Activated CD4-positive, alpha-beta memory T cell treated with anti-CD3 and anti-CD28 coated beads for 36 hours (primary cell): ENCODE data around the gene TET2. TPM values are rescaled to one million over a fixed set of nuclear protein-coding genes. Genes with fewer than 3 reads are reported as not detected.

Experiments used
- CTCF ChIA-PET: fragments of 350-600 bp; sonication (Branson Sonifier 250); formaldehyde crosslinking; loops from one replicate; lab custom pipeline; 2021; ENCODE audit warnings: antibody characterized with exemption, inconsistent platforms; lab: Charles Lee
- POLR2A ChIA-PET: fragments of 350-600 bp; sonication (Branson Sonifier 250); formaldehyde crosslinking; loops from one replicate; lab custom pipeline; 2021; ENCODE audit warnings: antibody characterized with exemption; lab: Charles Lee
- DNase-seq: peaks from one replicate; pipeline ENCODE4 v3.0.0-alpha.2; 2020
- H3K27ac Mint-ChIP-seq: one replicate; pipeline ENCODE4 v1.8.0; 2021; ENCODE audit warnings: mixed read lengths
- H3K27me3 Mint-ChIP-seq: one replicate; pipeline ENCODE4 v1.8.0; 2021; ENCODE audit warnings: mixed read lengths
- H3K36me3 Mint-ChIP-seq: one replicate; pipeline ENCODE4 v1.8.0; 2021; ENCODE audit warnings: mixed read lengths
- H3K4me1 Mint-ChIP-seq: one replicate; pipeline ENCODE4 v1.8.0; 2021; ENCODE audit warnings: low read depth, mixed read lengths
- H3K4me3 Mint-ChIP-seq: one replicate; pipeline ENCODE4 v1.8.0; 2021; ENCODE audit warnings: mild to moderate bottlenecking, mixed read lengths
- H3K9me3 Mint-ChIP-seq: one replicate; pipeline ENCODE4 v1.8.0; 2021; ENCODE audit warnings: mixed read lengths
- intact Hi-C: fragments of 100-400 bp; cut with micrococcal nuclease; formaldehyde crosslinking; loops from one replicate; pipeline ENCODE4 v1.15.1; 2023
- total RNA-seq, 2 experiments: library from RNA; stranded (reverse); gene quantifications; one replicate each; pipeline ENCODE4 v1.2.3, GENCODE V29; 2021

The TET2 gene
- total RNA-seq, 2 experiments from 2014 or later: 30.2 to 30.6 TPM

DNA sequence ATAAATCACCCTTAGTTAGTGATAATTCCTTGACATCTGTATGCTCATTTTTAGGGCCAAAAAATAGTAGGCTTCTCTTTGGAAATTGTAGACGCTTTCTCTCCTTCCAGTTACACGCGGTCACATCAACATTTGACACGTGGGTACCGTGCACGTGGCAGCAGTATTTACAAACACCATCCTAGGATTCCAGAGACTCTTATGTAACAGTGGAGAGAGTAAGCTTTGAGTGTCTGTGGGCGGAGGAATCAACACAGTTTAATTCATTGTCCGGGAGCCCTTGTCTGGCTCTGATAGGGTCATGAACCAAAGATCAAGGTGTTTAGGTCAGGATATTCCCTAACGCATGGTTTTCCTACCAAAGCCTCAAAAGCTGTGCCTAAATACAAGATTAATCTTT lies 12.2 kb downstream of the TET2 start:
- intact Hi-C loops: no loop called here
- Mint-ChIP-seq H3K36me3 (peaks cover 4% of the 10 kb centered on the region), H3K4me1 (peaks cover 32% of the 10 kb centered on the region), H3K27me3 (no peaks in the 10 kb centered on the region), H3K9me3 (no peaks in the 10 kb centered on the region), H3K4me3 (no peak overlapping the region), H3K27ac (no peak overlapping the region)
- ChIA-PET POLR2A (no interaction called here), CTCF (no interaction called here)
- no peak for DNase-seq

DNA sequence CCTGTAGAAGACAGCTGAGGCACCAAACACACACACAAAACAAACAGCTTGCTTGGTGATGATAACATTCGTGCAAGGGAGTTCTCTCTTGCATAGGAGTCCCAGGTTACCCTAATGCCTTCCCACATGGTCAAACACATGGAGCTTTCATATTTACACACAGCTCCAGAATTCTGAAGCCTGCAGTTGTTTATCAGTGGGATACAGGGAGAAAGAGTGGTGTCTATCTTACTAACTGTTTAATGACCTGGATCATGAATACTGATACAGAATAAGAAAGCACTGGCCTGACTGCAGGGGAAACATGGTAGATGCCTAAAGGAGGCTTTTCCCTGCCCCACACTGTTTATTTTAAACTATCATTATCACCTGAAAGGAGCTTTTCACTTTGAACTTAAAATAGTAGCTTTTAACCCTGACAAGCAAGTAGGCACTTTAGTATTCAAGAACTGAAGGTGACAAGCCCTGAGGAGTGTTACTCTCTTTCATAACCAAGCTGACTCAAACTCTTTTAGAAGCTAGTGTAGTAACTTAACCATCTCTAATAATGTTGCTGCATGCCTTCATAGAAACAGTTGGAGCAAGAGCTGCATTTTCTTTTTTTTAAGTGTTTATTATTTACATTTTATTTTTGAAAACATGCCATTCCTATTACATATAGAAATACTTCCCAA lies 15.6 kb downstream of the TET2 start:
- ChIA-PET POLR2A (no interaction called here), CTCF (no interaction called here)
- H3K36me3 Mint-ChIP-seq: peaks cover 3% of the 10 kb centered on the region
- intact Hi-C loops: no loop called here
- peaks cover 16% of the 10 kb centered on the region for H3K4me1 Mint-ChIP-seq
- H3K27ac Mint-ChIP-seq: no peak overlapping the region
- H3K4me3 Mint-ChIP-seq: no peak overlapping the region
- no peak for DNase-seq
- H3K27me3 Mint-ChIP-seq: no peaks in the 10 kb centered on the region
- H3K9me3 Mint-ChIP-seq: no peaks in the 10 kb centered on the region

DNA sequence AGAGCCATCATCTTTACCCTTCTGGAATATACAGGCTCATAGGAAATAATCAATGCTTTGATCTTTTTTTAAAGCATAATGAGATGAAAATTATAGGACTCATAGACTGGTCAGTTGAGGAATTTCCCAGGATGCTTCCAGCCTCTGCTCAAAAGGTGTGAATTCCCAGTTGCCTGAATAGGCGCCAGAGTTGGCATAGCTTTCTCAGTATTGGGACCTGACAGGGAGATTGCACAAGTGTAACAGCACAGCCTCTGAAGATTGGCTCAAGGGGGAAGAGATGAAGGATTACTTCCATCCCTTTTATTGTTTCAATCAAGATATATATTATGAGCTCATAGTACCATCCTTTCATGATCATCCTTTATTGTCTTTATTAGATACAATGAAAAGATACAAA lies 17.9 kb downstream of the TET2 start:
- POLR2A ChIA-PET: no interaction called here
- peaks cover 30% of the 10 kb centered on the region for H3K4me1 Mint-ChIP-seq
- no peak overlapping the region for H3K4me3 Mint-ChIP-seq
- intact Hi-C loops: no loop called here
- peaks cover 23% of the 10 kb centered on the region for H3K36me3 Mint-ChIP-seq
- DNase-seq: no peak
- H3K9me3 Mint-ChIP-seq: no peaks in the 10 kb centered on the region
- CTCF ChIA-PET: no interaction called here
- no peak overlapping the region for H3K27ac Mint-ChIP-seq
- no peaks in the 10 kb centered on the region for H3K27me3 Mint-ChIP-seq

DNA sequence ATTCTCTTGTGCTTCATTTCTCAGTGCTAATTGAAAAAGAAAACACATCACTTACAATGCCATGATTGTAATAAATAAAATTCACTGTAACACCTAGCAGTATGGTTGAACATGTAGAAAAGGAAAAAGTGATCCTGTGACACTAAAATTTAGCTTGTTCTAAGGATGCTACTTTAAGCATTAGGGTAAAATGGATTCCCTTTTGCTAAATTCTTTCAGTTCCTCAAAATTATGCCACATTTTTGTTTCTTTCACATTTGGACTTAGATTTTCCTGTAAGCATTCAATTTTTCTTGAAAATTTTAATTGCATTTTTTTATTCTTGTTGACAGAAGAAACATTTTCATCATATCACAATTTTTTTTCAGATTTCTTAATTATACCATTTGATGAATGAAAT lies 19.4 kb downstream of the TET2 start:
- no peak overlapping the region for H3K27ac Mint-ChIP-seq
- H3K9me3 Mint-ChIP-seq: no peaks in the 10 kb centered on the region
- H3K36me3 Mint-ChIP-seq: peaks cover 37% of the 10 kb centered on the region
- ChIA-PET CTCF (no interaction called here), POLR2A (no interaction called here)
- no peaks in the 10 kb centered on the region for H3K27me3 Mint-ChIP-seq
- peaks cover 33% of the 10 kb centered on the region for H3K4me1 Mint-ChIP-seq
- DNase-seq: no peak
- intact Hi-C loops: no loop called here
- no peak overlapping the region for H3K4me3 Mint-ChIP-seq

DNA sequence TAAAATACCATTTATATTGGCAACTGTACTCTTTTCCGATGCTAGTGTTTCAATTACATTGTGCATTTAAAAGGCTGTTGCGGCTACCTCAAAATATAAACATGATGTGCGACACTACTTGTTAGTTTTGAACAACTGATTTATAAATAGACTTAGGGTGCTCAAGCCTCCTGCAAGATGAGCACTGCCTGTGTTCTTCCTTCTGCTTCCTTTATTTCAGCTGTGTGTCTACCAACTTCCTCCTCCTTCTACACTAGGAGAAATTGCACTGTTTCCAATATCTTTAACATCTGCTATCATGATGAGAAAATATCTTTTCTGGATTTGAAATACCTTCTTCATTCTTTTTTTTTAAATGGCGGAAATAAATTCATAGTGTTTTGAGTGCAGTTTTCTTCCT lies 24.0 kb downstream of the TET2 start:
- no peaks in the 10 kb centered on the region for H3K27me3 Mint-ChIP-seq
- intact Hi-C loops: no loop called here
- no peak overlapping the region for H3K4me3 Mint-ChIP-seq
- no peak overlapping the region for H3K27ac Mint-ChIP-seq
- no peak for DNase-seq
- H3K4me1 Mint-ChIP-seq: peaks cover 28% of the 10 kb centered on the region
- no peaks in the 10 kb centered on the region for H3K9me3 Mint-ChIP-seq
- H3K36me3 Mint-ChIP-seq: peaks cover 55% of the 10 kb centered on the region
- ChIA-PET POLR2A (interaction anchor here (1.5 kb wide), 1 partner anchor 9 kb away, joined by 4 read pairs; no protein-coding TSS in a partner anchor), CTCF (interaction anchor here (3.2 kb wide), 1 partner anchor 303 kb away, joined by 9 read pairs; the partner anchor contains the start of gene PPA2)

DNA sequence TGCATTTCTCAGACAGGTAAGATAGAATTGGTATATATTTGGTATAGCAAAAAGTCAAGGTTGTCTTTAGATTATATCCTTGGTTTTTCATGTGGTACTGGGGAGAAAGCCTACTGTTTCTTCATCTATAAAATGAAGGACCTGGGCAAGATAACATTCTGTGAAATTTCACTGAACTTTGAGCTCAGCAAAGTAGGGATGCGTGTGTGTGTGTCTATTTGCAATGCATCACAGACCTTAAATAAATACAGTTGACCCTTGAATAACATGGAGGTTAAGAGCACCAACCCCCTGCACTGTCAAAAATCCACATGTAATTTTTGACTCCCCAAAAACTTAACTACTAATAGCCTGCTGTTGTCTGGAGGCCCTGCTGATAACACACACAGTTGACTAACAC lies 25.2 kb downstream of the TET2 start:
- ChIA-PET CTCF (interaction anchor here (3.2 kb wide), 1 partner anchor 302 kb away, joined by 9 read pairs; the partner anchor contains the start of gene PPA2), POLR2A (interaction anchor here (1.5 kb wide), 1 partner anchor 8 kb away, joined by 4 read pairs; no protein-coding TSS in a partner anchor)
- no peak overlapping the region for H3K27ac Mint-ChIP-seq
- DNase-seq: no peak
- intact Hi-C loops: no loop called here
- no peaks in the 10 kb centered on the region for H3K27me3 Mint-ChIP-seq
- peaks cover 63% of the 10 kb centered on the region for H3K36me3 Mint-ChIP-seq
- H3K9me3 Mint-ChIP-seq: no peaks in the 10 kb centered on the region
- H3K4me1 Mint-ChIP-seq: peaks cover 31% of the 10 kb centered on the region
- no peak overlapping the region for H3K4me3 Mint-ChIP-seq

DNA sequence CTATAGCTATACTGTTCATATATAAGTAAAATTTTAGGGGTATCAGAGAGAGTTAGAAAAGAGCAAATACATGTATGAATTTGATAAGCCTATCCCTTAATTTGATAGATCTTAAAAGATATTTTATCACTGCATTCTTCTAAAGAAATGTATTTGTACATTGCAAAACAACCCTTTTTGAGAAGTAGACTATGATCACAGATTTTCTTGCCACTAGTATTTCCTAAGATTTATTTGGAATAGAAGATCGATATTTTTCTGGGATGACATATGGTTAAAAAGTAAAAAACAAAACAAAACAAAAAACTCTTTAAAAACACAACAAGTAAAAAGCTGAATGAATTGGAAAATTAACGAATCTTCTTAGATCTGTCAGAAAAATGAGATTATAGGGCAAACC lies 27.4 kb downstream of the TET2 start:
- no peak overlapping the region for H3K4me3 Mint-ChIP-seq
- DNase-seq: no peak
- CTCF ChIA-PET: no interaction called here
- H3K27ac Mint-ChIP-seq: no peak overlapping the region
- peaks cover 32% of the 10 kb centered on the region for H3K4me1 Mint-ChIP-seq
- no peaks in the 10 kb centered on the region for H3K27me3 Mint-ChIP-seq
- POLR2A ChIA-PET: no interaction called here
- peaks cover 54% of the 10 kb centered on the region for H3K36me3 Mint-ChIP-seq
- no peaks in the 10 kb centered on the region for H3K9me3 Mint-ChIP-seq
- intact Hi-C loops: no loop called here

DNA sequence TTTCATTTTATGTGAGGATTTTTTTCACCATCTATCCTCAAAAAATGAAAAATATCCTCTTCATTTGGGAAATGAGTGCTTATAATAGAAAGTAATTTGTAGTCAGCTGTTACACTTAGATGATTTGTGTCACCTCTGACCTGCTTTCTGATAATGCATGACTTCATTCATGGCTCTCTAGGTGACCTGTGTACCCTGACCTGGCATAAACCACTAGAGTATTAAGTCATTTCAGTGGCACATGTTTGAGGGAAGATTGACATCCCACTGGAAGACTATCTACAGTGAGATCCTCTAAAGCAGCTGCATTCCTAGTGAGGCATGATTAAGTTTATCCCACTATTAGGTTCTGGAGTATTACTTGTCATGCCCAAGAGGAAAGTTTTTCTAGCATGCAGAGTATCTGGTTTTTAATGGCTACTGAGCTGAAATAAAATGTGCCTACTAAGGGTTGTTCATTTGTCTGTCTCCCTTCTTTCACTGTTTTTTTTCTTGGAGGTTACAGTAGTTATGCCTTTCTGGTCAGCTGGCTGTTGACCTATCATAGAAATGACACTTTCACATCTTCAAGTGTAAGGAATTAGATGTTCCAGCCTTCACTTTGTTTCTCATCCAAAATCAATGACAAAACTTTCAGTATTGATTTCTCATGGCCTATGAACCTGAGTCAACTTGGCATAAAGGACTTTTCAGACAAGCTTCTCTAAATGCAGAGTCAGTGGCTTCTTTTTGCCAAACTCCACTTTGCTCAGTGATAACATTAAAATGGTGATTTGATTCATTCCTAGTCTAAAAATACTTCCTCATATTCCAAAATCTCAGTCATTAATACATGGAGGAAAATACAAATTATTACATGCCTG lies 33.1 kb downstream of the TET2 start:
- intact Hi-C loops: loop anchor here (2.0 to 5.0 kb wide), 2 partner anchors 13 to 38 kb away; no protein-coding TSS in a partner anchor
- Mint-ChIP-seq H3K4me1 (peaks cover 44% of the 10 kb centered on the region), H3K36me3 (peaks cover 28% of the 10 kb centered on the region)

DNA sequence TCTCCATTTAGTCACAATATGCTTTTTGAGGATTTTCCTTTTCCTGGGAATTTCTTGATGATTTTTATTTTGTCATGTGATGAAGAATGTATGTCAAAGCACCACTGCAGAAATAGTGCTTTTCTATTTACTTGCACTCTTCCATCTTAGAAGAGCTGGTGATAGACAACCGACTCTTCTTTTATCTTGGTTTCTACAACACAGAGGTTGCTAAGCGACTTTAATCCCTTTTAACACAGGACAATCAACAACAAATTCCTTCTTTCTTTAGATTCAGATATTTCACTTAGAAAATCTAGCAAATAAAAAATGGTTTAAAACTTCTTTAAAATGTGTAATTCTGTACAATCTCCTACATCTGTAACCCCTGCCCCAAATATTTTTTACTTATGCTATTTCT lies 34.6 kb downstream of the TET2 start:
- ChIA-PET POLR2A (no interaction called here), CTCF (no interaction called here)
- Mint-ChIP-seq H3K27me3 (no peaks in the 10 kb centered on the region), H3K4me3 (no peak overlapping the region), H3K27ac (no peak overlapping the region), H3K4me1 (peaks cover 50% of the 10 kb centered on the region), H3K36me3 (peaks cover 18% of the 10 kb centered on the region), H3K9me3 (no peaks in the 10 kb centered on the region)
- intact Hi-C loops: no loop called here
- no peak for DNase-seq

More for the DNA sequence above, 33.1 kb downstream of the TET2 start:
- CTCF ChIA-PET: no interaction called here
- DNase-seq: no peak
- no peak overlapping the region for H3K27ac Mint-ChIP-seq
- no peaks in the 10 kb centered on the region for H3K9me3 Mint-ChIP-seq
- POLR2A ChIA-PET: interaction anchor here (1.6 kb wide), 1 partner anchor 9 kb away, joined by 4 read pairs; no protein-coding TSS in a partner anchor
- no peak overlapping the region for H3K4me3 Mint-ChIP-seq
- H3K27me3 Mint-ChIP-seq: no peaks in the 10 kb centered on the region

DNA sequence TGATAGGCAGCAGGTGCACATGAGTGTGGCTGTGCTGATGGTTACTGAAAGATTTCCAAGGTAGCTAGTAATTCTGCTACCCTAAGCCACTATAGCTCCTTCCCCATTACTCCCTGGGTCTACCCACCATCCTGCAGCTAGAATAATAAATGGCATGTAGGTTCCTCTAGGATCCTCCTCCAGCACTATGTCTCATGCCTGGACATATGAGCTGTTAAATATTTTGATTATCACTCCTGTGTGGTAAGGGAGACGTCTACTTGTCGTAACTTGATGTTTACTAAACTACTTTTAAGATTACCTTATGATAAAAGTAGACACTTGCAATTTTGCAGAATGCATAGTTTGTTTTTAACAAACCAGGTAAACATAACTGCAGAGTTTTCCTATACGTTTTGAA lies 35.5 kb downstream of the TET2 start:
- POLR2A ChIA-PET: no interaction called here
- CTCF ChIA-PET: no interaction called here
- no peaks in the 10 kb centered on the region for H3K9me3 Mint-ChIP-seq

DNA sequence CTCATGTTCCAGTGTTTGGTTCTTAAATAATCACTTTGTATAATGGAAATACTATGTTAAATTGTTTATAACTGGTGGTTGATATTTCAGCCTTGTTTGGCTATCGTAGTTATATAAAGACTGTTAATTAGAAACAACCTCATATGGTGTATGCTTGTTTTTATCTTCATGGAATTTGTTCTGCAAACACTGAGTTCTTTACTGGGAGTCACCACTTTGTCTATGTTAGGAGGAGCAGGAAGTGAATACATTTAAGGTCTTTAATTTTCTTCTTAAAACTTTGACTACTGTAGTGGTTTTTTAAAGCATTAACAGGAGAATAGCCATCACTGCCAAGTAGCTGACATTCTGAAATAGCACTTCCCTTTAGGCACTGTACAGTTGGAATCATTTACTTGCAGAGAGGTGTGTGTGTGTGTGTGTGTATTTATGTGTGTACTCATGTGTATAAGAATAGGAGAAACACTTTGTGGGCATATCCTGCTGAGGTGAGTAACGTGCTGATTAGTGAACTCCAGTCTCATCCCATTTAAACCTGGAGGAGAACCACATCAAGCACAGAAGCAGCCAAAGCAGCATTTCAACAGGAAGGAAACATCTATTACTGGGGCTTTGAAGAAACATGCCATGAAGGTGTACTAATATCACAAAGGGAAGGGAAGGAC lies 37.8 kb downstream of the TET2 start:
- no peaks in the 10 kb centered on the region for H3K27me3 Mint-ChIP-seq
- H3K36me3 Mint-ChIP-seq: peaks cover 7% of the 10 kb centered on the region
- H3K27ac Mint-ChIP-seq: no peak overlapping the region
- no peak overlapping the region for H3K4me3 Mint-ChIP-seq
- DNase-seq: no peak
- CTCF ChIA-PET: interaction anchor here (1.8 kb wide), 1 partner anchor 10 kb away, joined by 7 read pairs; no protein-coding TSS in a partner anchor
- intact Hi-C loops: no loop called here
- POLR2A ChIA-PET: no interaction called here
- H3K4me1 Mint-ChIP-seq: peaks cover 60% of the 10 kb centered on the region
- H3K9me3 Mint-ChIP-seq: no peaks in the 10 kb centered on the region

More for the DNA sequence above, 35.5 kb downstream of the TET2 start:
- H3K4me3 Mint-ChIP-seq: no peak overlapping the region
- peaks cover 53% of the 10 kb centered on the region for H3K4me1 Mint-ChIP-seq
- H3K27me3 Mint-ChIP-seq: no peaks in the 10 kb centered on the region
- no peak for DNase-seq
- no peak overlapping the region for H3K27ac Mint-ChIP-seq
- intact Hi-C loops: no loop called here
- H3K36me3 Mint-ChIP-seq: peaks cover 11% of the 10 kb centered on the region

DNA sequence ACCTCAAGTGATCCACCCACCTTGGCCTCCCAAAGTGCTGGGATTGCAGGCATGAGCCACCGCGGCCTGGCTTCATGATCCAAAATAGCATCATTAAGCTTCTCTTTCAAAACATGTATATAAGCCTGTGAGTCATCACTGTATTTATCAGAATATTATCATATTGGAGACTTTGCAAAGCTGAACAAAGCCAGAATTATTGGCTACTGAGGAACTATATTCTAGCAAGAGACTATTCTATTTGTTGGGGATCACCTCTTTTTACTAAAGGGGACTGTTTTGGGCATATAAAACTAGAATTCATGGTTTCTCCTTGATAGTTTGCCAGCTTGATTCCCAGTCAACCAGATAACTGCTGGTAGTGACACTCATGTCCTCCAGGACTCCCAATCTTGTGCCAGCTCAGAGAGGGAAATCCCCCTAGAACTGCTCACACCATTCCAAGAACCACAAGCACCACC lies 40.1 kb downstream of the TET2 start:
- ChIA-PET CTCF (interaction anchor here (1.2 kb wide), 1 partner anchor 39 kb away, joined by 3 read pairs; no protein-coding TSS in a partner anchor), POLR2A (interaction anchor here (0.6 to 1.0 kb wide), 2 partner anchors 40 to 128 kb away, joined by 3 read pairs; partner anchors contain the start of gene TET2)
- H3K27me3 Mint-ChIP-seq: no peaks in the 10 kb centered on the region
- intact Hi-C loops: no loop called here
- no peaks in the 10 kb centered on the region for H3K9me3 Mint-ChIP-seq
- DNase-seq: no peak
- peaks cover 12% of the 10 kb centered on the region for H3K36me3 Mint-ChIP-seq
- no peak overlapping the region for H3K4me3 Mint-ChIP-seq
- peaks cover 66% of the 10 kb centered on the region for H3K4me1 Mint-ChIP-seq
- no peak overlapping the region for H3K27ac Mint-ChIP-seq
